ENCODE measurements around the gene PILRA. TPM values are rescaled to one million over a fixed set of nuclear protein-coding genes. Genes with fewer than 3 reads are reported as not detected.
"Not testable (repeated sequence)": the region's sequence is repeated elsewhere in the genome, so short reads cannot be mapped to it uniquely, and the experiment has no call there.

PILRA gene
- total RNA-seq, 1 experiment from 2014 or later: 1.8 TPM

GRCh38 chr7:100363098-100363497 lies 10.2 kb upstream of the PILRA start:
- no peaks in the 10 kb centered on the region for H3K9me3 Mint-ChIP-seq
- H3K4me3 Mint-ChIP-seq: no peak overlapping the region
- H3K27me3 Mint-ChIP-seq (ENCODE audit: low read depth): no peaks in the 10 kb centered on the region
- ATAC-seq: no peak
- DNase-seq (ENCODE audit: low spot score): no peak
- H3K27ac Mint-ChIP-seq: no peak overlapping the region
- CTCF ChIA-PET: no interaction called here
- peaks cover 63% of the 10 kb centered on the region for H3K36me3 Mint-ChIP-seq
- peaks cover 4% of the 10 kb centered on the region; the same call in 1 of the 2 replicates for H3K4me1 Mint-ChIP-seq
- TF ChIP-seq GTF2I (CRISPR knock-in tag; conservative IDR thresholded peaks at IDR 0.05): no peak
- no peak for TF ChIP-seq CREM (CRISPR knock-in tag; IDR thresholded peaks at IDR 0.05)
- no peak for TF ChIP-seq IRF1 (CRISPR knock-in tag; IDR thresholded peaks at IDR 0.05)
- TF ChIP-seq TCF7 (CRISPR knock-in tag; IDR thresholded peaks at IDR 0.05; ENCODE audit: low read depth): no peak
- no peak for TF ChIP-seq CTCF (IDR thresholded peaks at IDR 0.05)
- POLR2A ChIA-PET: no interaction called here

GRCh38 chr7:100363797-100364196 lies 9.5 kb upstream of the PILRA start:
- POLR2A ChIA-PET; H3K4me1 Mint-ChIP-seq; ATAC-seq; H3K27me3 Mint-ChIP-seq (ENCODE audit: low read depth); H3K9me3 Mint-ChIP-seq; H3K27ac Mint-ChIP-seq; H3K4me3 Mint-ChIP-seq; DNase-seq (ENCODE audit: low spot score): not testable (repeated sequence)
- H3K36me3 Mint-ChIP-seq: peaks cover 60% of the 10 kb centered on the region
- CTCF ChIA-PET: interaction anchor here (3.3 kb wide), 1 partner anchor 44 kb away, joined by 9 read pairs; no protein-coding TSS in a partner anchor

- H3K9me3 Mint-ChIP-seq: no peaks in the 10 kb centered on the region
- ChIA-PET CTCF (interaction anchor here (3.3 kb wide), 1 partner anchor 43 kb away, joined by 9 read pairs; no protein-coding TSS in a partner anchor), POLR2A (no interaction called here)
- TF ChIP-seq NFATC4 (CRISPR knock-in tag; IDR thresholded peaks at IDR 0.05) (no peak), ZNF425 (CRISPR knock-in tag; conservative IDR thresholded peaks at IDR 0.05) (no peak), E2F1 (CRISPR knock-in tag; IDR thresholded peaks at IDR 0.05) (no peak), JUN (CRISPR knock-in tag; IDR thresholded peaks at IDR 0.05) (no peak), SP1 (CRISPR knock-in tag; conservative IDR thresholded peaks at IDR 0.05) (no peak), ATF3 (CRISPR knock-in tag; conservative IDR thresholded peaks at IDR 0.05) (no peak), NR3C1 (CRISPR knock-in tag; conservative IDR thresholded peaks at IDR 0.05; ENCODE audit: low read depth) (no peak), ZNF423 (CRISPR knock-in tag; IDR thresholded peaks at IDR 0.05) (no peak), FOXP4 (CRISPR knock-in tag; IDR thresholded peaks at IDR 0.05) (no peak), OVOL2 (CRISPR knock-in tag; IDR thresholded peaks at IDR 0.05; ENCODE audit: borderline replicate concordance) (no peak), NR2C2 (CRISPR knock-in tag; IDR thresholded peaks at IDR 0.05) (no peak), ATF2 (CRISPR knock-in tag; IDR thresholded peaks at IDR 0.05; ENCODE audit: borderline replicate concordance, low read depth) (no peak), PRDM15 (CRISPR knock-in tag; IDR thresholded peaks at IDR 0.05) (no peak), GABPB1 (CRISPR knock-in tag; IDR thresholded peaks at IDR 0.05) (no peak), ATF1 (CRISPR knock-in tag; IDR thresholded peaks at IDR 0.05) (no peak)
These were observed 8.8 kb upstream of the PILRA start for GRCh38 chr7:100364480-100364879.

More at GRCh38 chr7:100364480-100364879, 8.8 kb upstream of the PILRA start:
- H3K36me3 Mint-ChIP-seq: peaks cover 53% of the 10 kb centered on the region
- no peak overlapping the region for H3K4me3 Mint-ChIP-seq
- DNase-seq (ENCODE audit: low spot score): no peak
- no peak for ATAC-seq
- H3K27ac Mint-ChIP-seq: no peak overlapping the region
- H3K27me3 Mint-ChIP-seq (ENCODE audit: low read depth): no peaks in the 10 kb centered on the region
- H3K4me1 Mint-ChIP-seq: peaks cover 11% of the 10 kb centered on the region

All from WTC11 (cell line).